CD4-positive, alpha-beta T cell (primary cell): Measurements from ENCODE around the gene CPNE4. TPM values are rescaled to one million over a fixed set of nuclear protein-coding genes. Genes with fewer than 3 reads are reported as not detected.

Experiments used
- ATAC-seq: fragments of 200-7000 bp; cut with Tn5 transposase; one replicate; pipeline ENCODE4 v1.10.0; 2022; ENCODE audit warnings: mild to moderate bottlenecking; ENCODE audit not compliant: poor library complexity
- CTCF ChIA-PET: fragments of 350-600 bp; sonication (Branson Sonifier 250); formaldehyde crosslinking; loops from one replicate; lab custom pipeline; 2021; ENCODE audit warnings: antibody characterized with exemption, inconsistent platforms; lab: Charles Lee
- POLR2A ChIA-PET: fragments of 350-600 bp; sonication (Branson Sonifier 250); formaldehyde crosslinking; loops from one replicate; lab custom pipeline; 2021; ENCODE audit warnings: antibody characterized with exemption, inconsistent platforms; lab: Charles Lee
- DNase-seq, 14 experiments: peaks; one replicate each; pipeline ENCODE4 v3.0.0-alpha.2; 2013 to 2020; ENCODE audit warnings: mixed read lengths in 2 of 14
- H3K27ac ChIP-seq, 2 donors: one replicate each; pipeline versions ENCODE4 v1.5.1 to v1.7.0; 2013; ENCODE audit warnings: low read length in 2 of 2, low read depth in 1 of 2, mild to moderate bottlenecking in 1 of 2
- H3K27me3 ChIP-seq, 2 experiments: 1 replicate in 1 of 2; 2 replicates in 1 of 2; pipeline versions ENCODE4 v1.6.1 to v1.7.0; 2013; ENCODE audit warnings: low read length in 2 of 2, control low read depth in 1 of 2, mild to moderate bottlenecking in 1 of 2, moderate library complexity in 1 of 2; ENCODE audit not compliant: insufficient read depth in 2 of 2, control insufficient read depth in 1 of 2
- H3K36me3 ChIP-seq: one replicate; pipeline ENCODE4 v1.6.1; 2013; ENCODE audit warnings: low read length, control low read depth; ENCODE audit not compliant: insufficient read depth
- H3K4me1 ChIP-seq: one replicate; pipeline ENCODE4 v1.6.1; 2013; ENCODE audit warnings: low read length, control low read depth; ENCODE audit not compliant: insufficient read depth
- H3K4me3 ChIP-seq: one replicate; pipeline ENCODE4 v1.5.1; 2013; ENCODE audit warnings: mild to moderate bottlenecking, low read length, moderate library complexity
- H3K9me3 ChIP-seq, 2 experiments: 1 replicate in 1 of 2; 2 replicates in 1 of 2; pipeline versions ENCODE4 v1.6.1 to v1.7.0; 2013; ENCODE audit warnings: low read length in 2 of 2, mild to moderate bottlenecking in 2 of 2, control low read depth in 1 of 2, moderate library complexity in 1 of 2; ENCODE audit not compliant: control insufficient read depth in 1 of 2, insufficient read depth in 1 of 2
- H3K27ac Mint-ChIP-seq: one replicate; pipeline ENCODE4 v1.8.0; 2020; ENCODE audit warnings: mixed read lengths
- H3K27me3 Mint-ChIP-seq: one replicate; pipeline ENCODE4 v1.8.0; 2021; ENCODE audit warnings: mixed read lengths
- H3K36me3 Mint-ChIP-seq: one replicate; pipeline ENCODE4 v1.8.0; 2021; ENCODE audit warnings: low read depth, mixed read lengths
- H3K4me1 Mint-ChIP-seq: one replicate; pipeline ENCODE4 v1.8.0; 2021; ENCODE audit warnings: low read depth, mixed read lengths
- H3K4me3 Mint-ChIP-seq: one replicate; pipeline ENCODE4 v1.8.0; 2020; ENCODE audit warnings: mild to moderate bottlenecking, mixed read lengths
- H3K9me3 Mint-ChIP-seq: one replicate; pipeline ENCODE4 v1.8.0; 2020; ENCODE audit warnings: mixed read lengths
- intact Hi-C, 2 experiments: fragments of 100-400 bp; cut with DNase I in 1 of 2; cut with micrococcal nuclease in 1 of 2; formaldehyde crosslinking; loops; one replicate each; pipeline versions ENCODE4 v1.15.1 to v1.9.0; 2023 to 2025; cut with DNase I, micrococcal nuclease
- total RNA-seq, 174 experiments: library from RNA in 2 of 174; stranded (reverse) in 2 of 174; gene quantifications; one replicate each; pipeline ENCODE4 v1.2.3 and lab custom pipeline; 2021 to 2026
- TF ChIP-seq, protein P1 (sequence below): fragments of 200-600 bp; IDR thresholded peaks from one replicate; pipeline ENCODE4 v1.8.0; 2022; ENCODE audit warnings: antibody characterized with exemption, mild to moderate bottlenecking

Gene CPNE4
- total RNA-seq, 2 experiments from 2014 or later = not detected

DNA sequence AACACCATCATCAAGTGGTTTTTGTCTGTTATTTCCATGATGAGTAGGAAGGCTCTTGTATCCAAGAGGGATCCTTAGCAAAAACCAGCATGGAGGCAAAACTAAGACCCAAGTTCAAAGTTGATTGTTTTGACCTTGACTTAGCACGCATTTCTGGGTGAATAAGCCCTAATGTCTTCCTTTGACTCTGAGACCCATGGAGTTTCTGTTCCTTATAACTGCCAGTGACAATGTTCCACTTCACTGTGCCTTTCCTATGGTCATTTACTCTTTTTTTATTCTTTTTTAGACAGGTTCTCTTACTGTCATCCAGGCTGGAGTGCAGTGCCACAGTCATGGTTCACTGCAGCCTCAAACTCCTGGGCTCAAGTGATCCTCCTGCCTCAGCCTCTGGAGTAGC, 413.8 kb downstream of the CPNE4 start:
- no peaks in the 10 kb centered on the region for H3K4me1 ChIP-seq
- TF ChIP-seq, protein P1, sequence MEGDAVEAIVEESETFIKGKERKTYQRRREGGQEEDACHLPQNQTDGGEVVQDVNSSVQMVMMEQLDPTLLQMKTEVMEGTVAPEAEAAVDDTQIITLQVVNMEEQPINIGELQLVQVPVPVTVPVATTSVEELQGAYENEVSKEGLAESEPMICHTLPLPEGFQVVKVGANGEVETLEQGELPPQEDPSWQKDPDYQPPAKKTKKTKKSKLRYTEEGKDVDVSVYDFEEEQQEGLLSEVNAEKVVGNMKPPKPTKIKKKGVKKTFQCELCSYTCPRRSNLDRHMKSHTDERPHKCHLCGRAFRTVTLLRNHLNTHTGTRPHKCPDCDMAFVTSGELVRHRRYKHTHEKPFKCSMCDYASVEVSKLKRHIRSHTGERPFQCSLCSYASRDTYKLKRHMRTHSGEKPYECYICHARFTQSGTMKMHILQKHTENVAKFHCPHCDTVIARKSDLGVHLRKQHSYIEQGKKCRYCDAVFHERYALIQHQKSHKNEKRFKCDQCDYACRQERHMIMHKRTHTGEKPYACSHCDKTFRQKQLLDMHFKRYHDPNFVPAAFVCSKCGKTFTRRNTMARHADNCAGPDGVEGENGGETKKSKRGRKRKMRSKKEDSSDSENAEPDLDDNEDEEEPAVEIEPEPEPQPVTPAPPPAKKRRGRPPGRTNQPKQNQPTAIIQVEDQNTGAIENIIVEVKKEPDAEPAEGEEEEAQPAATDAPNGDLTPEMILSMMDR = no peak
- intact Hi-C loops = no loop called here
- H3K36me3 ChIP-seq = no peaks in the 10 kb centered on the region
- no peaks in the 10 kb centered on the region for H3K36me3 Mint-ChIP-seq
- CTCF ChIA-PET = no interaction called here
- no peaks in the 10 kb centered on the region for H3K4me1 Mint-ChIP-seq
- H3K4me3 ChIP-seq = no peak overlapping the region
- no peak overlapping the region for H3K27ac Mint-ChIP-seq
- POLR2A ChIA-PET = no interaction called here
- no peaks in the 10 kb centered on the region for H3K9me3 ChIP-seq
- H3K27me3 ChIP-seq = no peaks in the 10 kb centered on the region
- ATAC-seq (no peak), DNase-seq (no peak)
- no peak overlapping the region for H3K4me3 Mint-ChIP-seq
- H3K27ac ChIP-seq = no peak overlapping the region
- H3K27me3 Mint-ChIP-seq = peaks cover 22% of the 10 kb centered on the region
- no peaks in the 10 kb centered on the region for H3K9me3 Mint-ChIP-seq

DNA sequence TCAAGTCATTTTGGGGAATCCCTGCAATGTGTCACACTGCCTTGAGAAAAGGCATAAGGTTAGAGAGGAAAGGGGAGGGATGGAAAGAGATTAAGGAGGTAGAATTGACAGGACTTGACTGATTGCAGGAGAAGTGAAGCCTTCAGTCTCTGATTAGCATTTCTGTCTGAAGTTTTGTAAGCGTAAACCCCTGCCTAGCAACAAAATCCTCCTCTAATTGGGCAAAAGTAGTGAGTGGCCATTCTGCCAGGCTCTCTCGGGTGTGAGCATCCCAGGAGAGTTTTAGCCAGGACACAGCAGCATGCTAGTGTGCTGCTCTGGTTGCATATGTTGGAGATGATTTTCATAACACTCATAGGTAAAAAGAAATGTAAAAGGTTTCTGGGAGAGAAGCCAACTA, 415.0 kb downstream of the CPNE4 start:
- ATAC-seq = no peak
- POLR2A ChIA-PET = no interaction called here

DNA sequence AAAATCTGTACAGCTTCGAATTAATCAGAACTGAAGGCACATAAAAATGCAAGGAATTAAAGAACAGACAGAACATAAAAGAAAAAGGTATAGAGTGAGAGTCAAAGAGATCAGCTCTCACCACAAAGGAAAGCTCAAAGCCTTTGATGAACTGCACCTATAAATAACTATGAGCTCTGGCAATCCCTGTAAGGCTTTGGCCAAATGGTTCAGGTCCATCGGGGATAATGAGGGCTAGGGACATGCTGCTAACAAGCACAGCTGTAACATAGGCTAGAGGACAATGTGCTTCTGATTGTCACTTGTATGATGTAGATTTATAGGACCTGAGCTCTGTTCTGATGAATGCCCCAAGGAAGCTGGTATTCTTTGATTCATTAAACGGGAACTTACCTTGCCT, 418.1 kb downstream of the CPNE4 start:
- peaks cover 41% of the 10 kb centered on the region for H3K27me3 Mint-ChIP-seq
- CTCF ChIA-PET = interaction anchor here (1.3 kb wide), 1 partner anchor 8 kb away, joined by 3 read pairs; no protein-coding TSS in a partner anchor
- H3K4me1 Mint-ChIP-seq = no peaks in the 10 kb centered on the region
- no peaks in the 10 kb centered on the region for H3K36me3 Mint-ChIP-seq
- no peak overlapping the region for H3K4me3 Mint-ChIP-seq
- intact Hi-C loops = no loop called here
- DNase-seq = no peak
- H3K27ac ChIP-seq = no peak overlapping the region
- H3K4me1 ChIP-seq = no peaks in the 10 kb centered on the region
- no peaks in the 10 kb centered on the region for H3K36me3 ChIP-seq
- no peak for ATAC-seq
- POLR2A ChIA-PET = no interaction called here
- H3K9me3 Mint-ChIP-seq = no peaks in the 10 kb centered on the region
- no peaks in the 10 kb centered on the region for H3K9me3 ChIP-seq
- no peak overlapping the region for H3K4me3 ChIP-seq
- TF ChIP-seq, protein P1 = no peak
- H3K27me3 ChIP-seq = no peaks in the 10 kb centered on the region
- no peak overlapping the region for H3K27ac Mint-ChIP-seq

More for the DNA sequence above, 415.0 kb downstream of the CPNE4 start:
- H3K4me3 ChIP-seq = no peak overlapping the region
- no peaks in the 10 kb centered on the region for H3K27me3 ChIP-seq
- CTCF ChIA-PET = no interaction called here
- Mint-ChIP-seq H3K4me3 (no peak overlapping the region), H3K36me3 (no peaks in the 10 kb centered on the region), H3K27me3 (peaks cover 28% of the 10 kb centered on the region), H3K9me3 (no peaks in the 10 kb centered on the region), H3K4me1 (no peaks in the 10 kb centered on the region), H3K27ac (no peak overlapping the region)
- no peaks in the 10 kb centered on the region for H3K9me3 ChIP-seq
- H3K27ac ChIP-seq = no peak overlapping the region
- H3K4me1 ChIP-seq = no peaks in the 10 kb centered on the region
- no peak for DNase-seq
- intact Hi-C loops = no loop called here
- TF ChIP-seq, protein P1 = no peak
- H3K36me3 ChIP-seq = no peaks in the 10 kb centered on the region
